HG02763 (cell line): ENCODE results near the gene TRPM2.
"Not testable (repeated sequence)": the region's sequence is repeated elsewhere in the genome, so short reads cannot be mapped to it uniquely, and the experiment has no call there.

Experiments used
- ATAC-seq: cut with Tn5 transposase; IDR thresholded peaks from one replicate; pipeline ENCODE4 v1.9.1; 2021; ENCODE audit warnings: mild to moderate bottlenecking, moderate library complexity; ENCODE audit not compliant: unreplicated experiment

The TRPM2 gene

DNA sequence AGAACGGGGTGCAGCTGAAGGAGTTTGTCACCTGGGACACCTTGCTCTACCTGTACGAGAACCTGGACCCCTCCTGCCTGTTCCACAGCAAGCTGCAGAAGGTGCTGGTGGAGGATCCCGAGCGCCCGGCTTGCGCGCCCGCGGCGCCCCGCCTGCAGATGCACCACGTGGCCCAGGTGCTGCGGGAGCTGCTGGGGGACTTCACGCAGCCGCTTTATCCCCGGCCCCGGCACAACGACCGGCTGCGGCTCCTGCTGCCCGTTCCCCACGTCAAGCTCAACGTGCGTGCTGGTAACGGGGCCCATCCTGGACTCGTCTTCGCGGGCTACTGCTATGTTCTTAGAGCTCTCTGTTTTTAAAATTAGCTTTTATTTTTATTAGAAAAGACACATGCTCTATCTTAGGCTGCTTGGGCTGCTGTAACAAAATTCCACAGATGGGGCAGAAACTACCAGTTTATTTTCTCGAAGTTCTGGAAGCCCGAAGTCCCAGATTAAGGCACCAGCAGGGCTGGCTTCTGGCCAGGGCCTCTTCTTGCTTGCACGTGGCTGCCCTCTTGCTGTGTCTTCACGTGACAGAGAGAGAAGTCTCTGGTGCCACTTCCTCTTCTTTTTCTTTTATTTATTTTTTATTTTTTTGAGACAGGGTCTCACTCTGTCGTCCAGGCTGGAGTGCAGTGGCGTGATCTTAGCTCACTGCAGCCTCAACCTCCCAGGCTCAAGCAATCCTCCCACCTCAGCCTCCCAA lies 38.1 kb downstream of the TRPM2 start:
- no peak for ATAC-seq

DNA sequence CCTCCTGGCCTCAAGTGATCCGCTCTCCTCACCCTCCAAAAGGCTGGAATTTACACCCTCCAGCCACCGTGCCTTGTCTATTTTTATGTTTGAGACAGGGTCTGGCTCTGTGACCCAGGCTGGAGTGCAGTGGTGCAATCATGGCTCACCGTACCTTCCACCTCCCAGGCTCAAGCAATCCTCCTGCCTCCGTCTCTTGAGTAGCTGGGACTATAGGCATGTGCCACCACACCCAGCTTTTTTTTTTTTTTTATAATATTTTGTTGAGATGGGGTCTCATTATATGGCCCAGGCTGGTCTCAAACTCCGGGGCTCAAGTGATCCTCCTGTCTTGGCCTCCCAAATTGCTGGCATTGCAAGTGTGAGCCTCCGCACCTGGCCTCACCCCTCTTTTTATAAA lies 38.8 kb downstream of the TRPM2 start:
- no peak for ATAC-seq

- no peak for ATAC-seq
These were observed 39.5 kb downstream of the TRPM2 start for GRCh38 chr21:44392916-44393315.

DNA sequence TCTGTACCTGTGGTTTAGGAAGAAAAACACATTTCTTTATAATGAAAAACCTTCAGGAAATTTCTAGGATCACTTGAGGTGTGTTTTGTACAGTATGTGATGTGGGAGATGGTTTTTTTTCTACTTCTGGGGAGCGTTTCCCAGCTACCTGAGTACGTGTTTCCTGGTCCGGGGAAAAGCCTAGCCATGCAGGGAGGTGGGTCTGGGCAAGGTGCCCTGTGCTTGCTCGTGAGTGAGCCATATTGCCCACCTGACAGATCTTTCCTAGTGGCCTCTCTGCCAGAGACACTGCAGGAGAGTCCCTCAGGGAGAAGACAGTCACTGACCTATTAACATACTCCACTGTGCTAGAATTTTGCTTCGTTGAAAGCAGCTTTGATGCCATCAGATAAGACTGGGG lies 41.3 kb downstream of the TRPM2 start:
- ATAC-seq = no peak

DNA sequence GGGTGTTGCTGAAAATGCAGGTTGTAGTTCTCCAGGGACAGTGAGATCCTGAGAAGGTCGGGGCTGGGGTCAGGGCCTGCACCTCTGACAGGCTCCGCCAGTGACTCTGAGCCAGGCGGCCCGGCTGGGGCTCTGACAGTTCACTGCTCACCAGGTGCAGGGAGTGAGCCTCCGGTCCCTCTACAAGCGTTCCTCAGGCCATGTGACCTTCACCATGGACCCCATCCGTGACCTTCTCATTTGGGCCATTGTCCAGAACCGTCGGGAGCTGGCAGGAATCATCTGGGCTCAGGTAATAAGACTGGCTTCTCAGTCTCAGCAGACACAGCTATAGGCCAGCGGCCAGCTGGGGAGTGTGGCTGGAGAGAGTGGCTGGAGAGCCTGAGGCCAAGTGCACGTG lies 41.8 kb downstream of the TRPM2 start:
- no peak for ATAC-seq

- not testable (repeated sequence) for ATAC-seq
These were observed 43.4 kb downstream of the TRPM2 start for GRCh38 chr21:44396803-44397202.

DNA sequence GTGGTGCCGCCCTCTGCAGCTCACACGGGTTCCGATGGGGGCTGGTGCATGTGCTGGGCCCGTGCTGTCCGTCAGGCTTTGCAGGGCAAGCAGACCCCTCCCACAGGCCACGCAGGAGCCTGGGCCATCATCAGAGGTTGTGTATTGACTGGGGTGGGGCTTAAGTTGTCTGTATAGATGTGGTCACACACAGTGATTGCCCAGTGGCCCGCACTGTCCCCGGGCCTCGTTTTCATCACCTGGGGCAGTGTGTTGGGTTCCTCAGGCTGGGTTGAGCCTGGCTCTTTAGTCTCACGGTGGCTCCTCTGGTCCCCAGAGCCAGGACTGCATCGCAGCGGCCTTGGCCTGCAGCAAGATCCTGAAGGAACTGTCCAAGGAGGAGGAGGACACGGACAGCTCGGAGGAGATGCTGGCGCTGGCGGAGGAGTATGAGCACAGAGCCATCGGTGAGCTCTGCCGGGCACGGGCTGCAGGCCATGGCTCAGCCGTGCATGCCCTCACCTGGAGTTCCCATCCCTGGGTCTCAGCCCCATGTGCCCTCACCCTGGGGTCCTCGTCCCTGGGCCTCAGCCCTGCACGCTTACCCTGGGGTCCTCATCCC lies 44.1 kb downstream of the TRPM2 start:
- ATAC-seq = no peak

DNA sequence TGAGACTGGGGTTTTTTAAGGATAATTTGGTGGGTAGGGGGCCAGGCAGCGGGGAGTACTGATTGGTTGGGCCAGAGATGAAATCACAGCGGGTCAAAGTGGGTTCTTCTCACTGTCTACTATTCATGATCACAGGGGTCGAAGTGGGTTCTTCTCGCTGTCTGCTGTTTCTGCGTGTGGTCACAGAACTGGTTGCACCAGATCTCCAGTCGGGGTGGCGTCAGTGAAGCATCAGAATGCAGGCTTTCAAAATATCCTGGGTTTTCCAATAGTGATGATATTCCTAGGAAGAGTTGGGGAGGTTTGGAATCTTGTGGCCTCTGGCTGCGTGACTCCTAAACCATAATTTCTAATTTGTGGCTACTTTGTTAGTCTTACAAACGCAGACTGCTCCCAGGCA lies 45.1 kb downstream of the TRPM2 start:
- ATAC-seq = no peak

DNA sequence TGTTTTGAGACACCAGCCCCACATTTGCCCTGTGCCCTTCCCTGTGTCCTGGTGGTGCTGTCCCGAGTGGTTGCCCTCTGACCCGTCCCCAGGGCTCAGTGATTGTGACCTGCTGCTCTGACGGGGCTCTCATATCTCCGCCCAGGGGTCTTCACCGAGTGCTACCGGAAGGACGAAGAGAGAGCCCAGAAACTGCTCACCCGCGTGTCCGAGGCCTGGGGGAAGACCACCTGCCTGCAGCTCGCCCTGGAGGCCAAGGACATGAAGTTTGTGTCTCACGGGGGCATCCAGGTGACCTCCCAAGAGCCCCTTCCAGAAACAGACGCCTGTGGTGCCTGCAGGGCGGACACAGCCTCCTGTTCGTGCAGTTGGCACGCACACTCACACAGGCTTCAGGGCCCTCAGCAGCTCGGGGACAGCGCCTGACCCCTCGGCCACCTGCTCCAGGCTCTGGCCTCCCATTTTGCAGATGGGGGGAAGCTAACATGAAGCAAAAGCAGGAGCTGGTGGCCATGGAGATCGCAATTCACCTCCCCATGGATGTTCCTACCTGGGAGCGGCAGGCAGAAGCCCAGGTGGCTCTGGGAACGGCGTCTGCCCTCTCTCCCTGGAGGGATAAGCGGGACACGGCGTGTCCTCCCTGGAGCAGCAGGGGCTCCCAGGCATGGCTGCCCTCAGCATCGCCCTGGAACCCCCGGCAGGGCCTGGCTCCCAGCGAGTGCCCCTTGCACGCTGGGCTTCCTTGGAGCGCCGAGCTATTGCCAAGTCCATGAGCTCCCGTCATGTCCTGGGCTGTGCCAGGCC lies 45.9 kb downstream of the TRPM2 start:
- no peak for ATAC-seq

DNA sequence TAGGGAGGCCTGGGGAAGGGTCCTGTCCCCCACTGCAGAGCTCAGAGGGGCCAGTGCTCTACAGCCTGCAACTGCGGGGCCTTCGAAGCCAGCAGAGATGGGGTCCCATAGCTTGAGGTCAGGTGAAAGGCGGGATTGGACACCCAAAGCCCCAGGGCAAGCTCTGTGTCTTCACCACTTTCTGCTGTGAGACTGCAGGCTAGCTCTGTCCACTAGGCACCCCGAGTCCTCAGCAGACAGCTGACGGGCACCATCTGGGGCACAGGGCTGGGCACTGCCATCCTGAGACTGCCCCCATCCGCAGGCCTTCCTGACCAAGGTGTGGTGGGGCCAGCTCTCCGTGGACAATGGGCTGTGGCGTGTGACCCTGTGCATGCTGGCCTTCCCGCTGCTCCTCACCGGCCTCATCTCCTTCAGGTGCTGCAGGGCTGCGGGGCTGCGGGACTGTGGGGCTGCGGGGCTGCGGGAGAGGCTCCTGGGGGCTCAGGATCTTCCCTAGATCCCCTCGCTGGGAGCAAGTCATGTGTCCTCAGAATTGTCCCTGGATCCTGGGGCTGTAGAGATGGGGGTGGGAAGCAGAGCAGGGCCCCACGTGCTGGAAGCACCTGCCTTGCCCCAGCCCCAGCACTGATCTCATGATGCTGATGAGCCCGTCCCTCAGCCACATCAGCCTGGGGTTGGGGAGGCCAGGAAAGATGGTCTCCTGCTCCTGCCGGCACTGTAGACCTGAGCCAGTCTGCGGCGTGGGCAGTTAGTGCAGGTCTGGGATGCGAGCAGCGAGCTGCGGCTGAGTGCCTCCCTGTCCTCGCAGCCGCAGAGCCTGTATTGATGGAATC lies 46.8 kb downstream of the TRPM2 start:
- ATAC-seq = no peak

- ATAC-seq = no peak
These were observed 47.5 kb downstream of the TRPM2 start for GRCh38 chr21:44400791-44401385.

- no peak for ATAC-seq
These were observed 48.2 kb downstream of the TRPM2 start for GRCh38 chr21:44401386-44402160.

- ATAC-seq = no peak
These were observed 49.1 kb downstream of the TRPM2 start for GRCh38 chr21:44402323-44403105.

DNA sequence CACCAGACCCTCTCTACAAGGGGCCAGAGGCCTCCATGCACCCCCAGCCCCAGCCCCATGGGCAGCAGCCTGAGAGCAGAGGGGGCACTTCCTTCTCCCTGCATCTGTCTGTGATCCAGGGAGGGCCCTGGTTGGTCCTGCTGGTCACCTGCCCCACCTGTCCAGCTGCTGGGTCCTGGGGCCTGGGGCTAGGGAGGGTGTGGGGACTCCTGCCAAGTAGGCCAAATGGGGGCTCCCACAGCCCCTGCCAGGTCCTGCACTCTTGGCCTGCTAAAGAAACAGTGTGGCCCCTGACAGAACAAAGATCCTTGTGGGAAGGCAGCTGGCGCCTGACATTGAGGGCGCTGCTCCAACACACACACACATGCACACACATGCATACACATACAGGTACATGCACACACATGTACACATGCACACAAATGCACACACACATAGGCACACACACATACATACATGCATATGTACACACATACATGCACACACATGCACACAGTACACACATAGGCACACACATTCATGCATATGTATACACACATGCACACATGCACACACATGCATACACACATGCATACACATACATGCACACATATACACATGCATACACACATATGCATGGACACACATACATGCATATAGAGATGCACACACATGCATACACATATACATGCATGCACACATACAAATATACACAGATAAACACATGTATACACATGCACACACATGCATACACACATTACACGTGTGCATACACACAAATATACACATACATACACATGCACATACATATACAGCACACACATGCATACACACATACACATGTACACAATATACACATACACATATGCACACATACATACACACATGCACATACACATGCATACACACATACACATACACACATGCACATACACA lies 49.9 kb downstream of the TRPM2 start:
- no peak for ATAC-seq

GRCh38 chr21:44404482-44404881 lies 51.1 kb downstream of the TRPM2 start:
- ATAC-seq = not testable (repeated sequence)

- ATAC-seq = no peak
These were observed 51.9 kb downstream of the TRPM2 start for GRCh38 chr21:44405091-44405947.
